Measurements from ENCODE around the gene ATXN10. TPM values are rescaled to one million over a fixed set of nuclear protein-coding genes. Genes with fewer than 3 reads are reported as not detected.

Gene ATXN10
- total and polyA plus RNA-seq, 11 donors: 55.0 to 192 (median 149) TPM

DNA sequence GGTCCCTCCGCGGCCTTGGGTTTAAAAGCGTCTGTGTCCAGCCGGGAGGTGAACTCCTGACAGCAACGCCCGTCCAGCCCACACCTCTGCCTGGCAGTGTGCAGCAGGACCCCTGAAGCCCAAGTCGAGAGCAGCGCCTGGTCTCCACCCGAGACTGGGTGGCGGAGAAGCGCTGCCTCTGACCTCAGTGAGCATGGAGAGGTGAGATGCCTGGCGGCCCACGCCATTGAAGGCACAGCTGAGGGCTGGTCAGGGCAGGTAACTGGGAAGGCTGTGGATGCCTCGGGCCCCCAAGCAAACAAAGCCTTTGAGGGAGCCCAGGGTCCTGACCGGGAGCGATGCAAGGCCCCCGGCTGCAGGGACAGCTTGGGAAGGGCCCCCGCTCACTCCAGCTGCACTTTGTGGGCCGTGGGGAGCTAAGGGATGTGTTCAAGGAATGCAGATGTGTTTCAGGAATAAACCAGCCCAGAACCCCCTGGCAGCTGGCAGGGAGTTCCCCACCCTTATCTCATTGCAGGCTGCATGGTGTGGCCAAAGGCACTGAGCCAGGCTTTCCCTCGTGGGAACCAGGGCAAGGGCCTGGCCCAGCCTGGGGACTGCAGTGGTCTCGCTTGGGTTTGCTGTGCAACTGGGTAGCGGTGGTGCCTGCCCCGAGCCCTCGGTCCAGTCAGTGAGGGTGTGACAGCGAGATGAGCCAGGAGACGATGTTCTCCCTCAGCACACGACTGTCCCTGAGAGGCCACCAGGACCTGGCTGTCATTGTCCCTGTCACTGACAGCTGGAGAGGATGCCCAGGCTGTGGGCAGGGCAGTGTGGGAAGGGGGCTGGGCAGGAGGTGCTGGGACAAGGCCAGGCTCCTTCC, 212.8 kb downstream of the ATXN10 start:
- TF ChIP-seq, protein P1, sequence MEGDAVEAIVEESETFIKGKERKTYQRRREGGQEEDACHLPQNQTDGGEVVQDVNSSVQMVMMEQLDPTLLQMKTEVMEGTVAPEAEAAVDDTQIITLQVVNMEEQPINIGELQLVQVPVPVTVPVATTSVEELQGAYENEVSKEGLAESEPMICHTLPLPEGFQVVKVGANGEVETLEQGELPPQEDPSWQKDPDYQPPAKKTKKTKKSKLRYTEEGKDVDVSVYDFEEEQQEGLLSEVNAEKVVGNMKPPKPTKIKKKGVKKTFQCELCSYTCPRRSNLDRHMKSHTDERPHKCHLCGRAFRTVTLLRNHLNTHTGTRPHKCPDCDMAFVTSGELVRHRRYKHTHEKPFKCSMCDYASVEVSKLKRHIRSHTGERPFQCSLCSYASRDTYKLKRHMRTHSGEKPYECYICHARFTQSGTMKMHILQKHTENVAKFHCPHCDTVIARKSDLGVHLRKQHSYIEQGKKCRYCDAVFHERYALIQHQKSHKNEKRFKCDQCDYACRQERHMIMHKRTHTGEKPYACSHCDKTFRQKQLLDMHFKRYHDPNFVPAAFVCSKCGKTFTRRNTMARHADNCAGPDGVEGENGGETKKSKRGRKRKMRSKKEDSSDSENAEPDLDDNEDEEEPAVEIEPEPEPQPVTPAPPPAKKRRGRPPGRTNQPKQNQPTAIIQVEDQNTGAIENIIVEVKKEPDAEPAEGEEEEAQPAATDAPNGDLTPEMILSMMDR (IDR thresholded peaks at IDR 0.05): no peak
- no peak for TF ChIP-seq POLR2A (IDR thresholded peaks at IDR 0.05)
- H3K4me1 ChIP-seq: peaks cover 0 to 40% (median 15%) of the 10 kb centered on the region in 12 donors
- no peaks in the 10 kb centered on the region for H3K9me3 ChIP-seq
- no peak overlapping the region for H3K27ac ChIP-seq
- H3K36me3 ChIP-seq: no peaks in the 10 kb centered on the region
- no peak overlapping the region for H3K4me3 ChIP-seq
- DNase-seq (peak in 4 of 5 donors; percentile 31 to 68 (median 50)), ATAC-seq (peak; percentile 66 to 90 (median 74))
- H3K27me3 ChIP-seq: peaks cover 0 to 53% (median 13%) of the 10 kb centered on the region in 9 donors
- WGBS, 4 donors: 57 to 70% (median 62%) methylated on average over 19 to 27 of the region's 27 CpGs
- intact Hi-C loops (cut with DNase I): no loop called here

DNA sequence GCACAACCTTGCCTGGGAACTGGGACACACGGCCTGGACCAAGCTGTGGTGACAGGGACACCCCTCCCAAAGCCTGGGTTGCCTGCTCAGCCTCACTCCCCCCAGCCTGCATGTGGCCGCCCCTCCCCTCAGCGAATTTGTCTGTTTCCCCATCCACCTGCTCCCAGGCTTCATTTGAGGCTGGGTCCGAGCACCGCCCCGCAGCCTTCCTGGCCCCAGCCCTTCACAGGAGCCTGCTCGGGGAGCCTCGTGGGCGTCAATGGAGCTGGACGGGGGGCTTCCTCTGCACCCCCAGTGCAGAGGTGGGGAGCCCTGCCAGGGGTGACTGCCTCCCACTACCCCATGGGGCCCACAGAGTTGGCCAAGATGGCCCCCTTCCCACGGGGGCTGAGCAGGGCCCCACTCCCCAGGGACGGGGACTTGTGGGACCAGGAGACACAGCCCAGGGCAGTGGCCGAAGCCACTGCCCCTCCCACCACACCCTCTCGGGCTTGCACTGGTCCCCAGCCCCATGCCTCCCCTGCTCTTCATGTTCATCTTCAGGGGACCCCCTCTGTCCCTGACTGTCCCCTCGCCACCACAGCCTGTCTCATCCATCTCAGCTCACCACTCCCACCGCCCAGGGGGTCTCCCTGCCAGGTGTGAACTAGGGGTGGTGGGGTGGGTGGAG, 213.7 kb downstream of the ATXN10 start:
- peaks cover 0 to 38% (median 8%) of the 10 kb centered on the region in 12 donors for H3K4me1 ChIP-seq
- H3K4me3 ChIP-seq: no peak overlapping the region
- H3K27me3 ChIP-seq: peaks cover 5 to 54% (median 15%) of the 10 kb centered on the region in 9 donors
- WGBS, 4 donors: 70 to 79% (median 74%) methylated on average over 13 to 16 of the region's 16 CpGs
- no peak overlapping the region for H3K27ac ChIP-seq
- H3K36me3 ChIP-seq: no peaks in the 10 kb centered on the region
- intact Hi-C loops (cut with DNase I): no loop called here
- TF ChIP-seq, protein P1 (IDR thresholded peaks at IDR 0.05): no peak
- TF ChIP-seq POLR2A (IDR thresholded peaks at IDR 0.05): no peak
- H3K9me3 ChIP-seq: no peaks in the 10 kb centered on the region
- no peak for ATAC-seq
- peak in 3 of 5 donors; percentile 13 to 51 (median 24) for DNase-seq

GRCh38 chr22:45885941-45886395, 214.3 kb downstream of the ATXN10 start:
- Histone ChIP-seq H3K27ac (no peak overlapping the region), H3K4me1 (peaks cover 0 to 32% (median 4%) of the 10 kb centered on the region in 12 donors), H3K9me3 (no peaks in the 10 kb centered on the region), H3K4me3 (no peak overlapping the region), H3K36me3 (no peaks in the 10 kb centered on the region), H3K27me3 (peaks cover 5 to 47% (median 15%) of the 10 kb centered on the region in 9 donors)
- TF ChIP-seq, protein P1 (IDR thresholded peaks at IDR 0.05): no peak
- TF ChIP-seq POLR2A (IDR thresholded peaks at IDR 0.05): no peak
- WGBS, 4 donors: 32 to 52% (median 37%) methylated on average over 11 to 21 of the region's 21 CpGs
- intact Hi-C loops (cut with DNase I): no loop called here
- DNase-seq (peak in 3 of 5 donors; percentile 31 to 61 (median 45)), ATAC-seq (peak in 1 of 4 donors; percentile 14)

GRCh38 chr22:45886540-45886939, 214.9 kb downstream of the ATXN10 start:
- Histone ChIP-seq H3K4me1 (peaks cover 0 to 29% (median 2%) of the 10 kb centered on the region in 12 donors), H3K27me3 (peaks cover 5 to 43% (median 15%) of the 10 kb centered on the region in 9 donors), H3K36me3 (no peaks in the 10 kb centered on the region), H3K27ac (no peak overlapping the region), H3K9me3 (no peaks in the 10 kb centered on the region), H3K4me3 (no peak overlapping the region)
- TF ChIP-seq, protein P1 (IDR thresholded peaks at IDR 0.05): no peak
- no peak for TF ChIP-seq POLR2A (IDR thresholded peaks at IDR 0.05)
- DNase-seq (peak in 2 of 5 donors; percentile 8 to 17), ATAC-seq (no peak)
- intact Hi-C loops (cut with DNase I): no loop called here
- WGBS, 4 donors: 85 to 90% (median 88%) methylated on average over 7 of the region's 7 CpGs
